Stimulated activated effector memory CD8-positive, alpha-beta T cell treated with anti-CD3 and anti-CD28 coated beads, Interleukin-12 subunit alpha, Interleukin-12 subunit beta, amount 100 ng/mL, for 72 hours (primary cell): Measurements from ENCODE around the gene GUK1.
A peak's percentile ranks its signal among the peaks of the same experiment; 100 is the strongest.

Experiments used
- ATAC-seq: fragments of 150-1000 bp; cut with Tn5 transposase; 2 replicates; pipeline ENCODE4 v1.10.0; 2021
- DNase-seq, 2 donors: peaks; one replicate each; pipeline ENCODE4 v3.0.0; 2021 to 2022; ENCODE audit warnings: low spot score in 2 of 2
- H3K27ac Mint-ChIP-seq: one replicate; pipeline ENCODE4 v1.8.0; 2022; ENCODE audit warnings: mild to moderate bottlenecking, mixed read lengths
- H3K36me3 Mint-ChIP-seq: one replicate; pipeline ENCODE4 v1.8.0; 2022; ENCODE audit warnings: mild to moderate bottlenecking, mixed read lengths
- H3K4me1 Mint-ChIP-seq: one replicate; pipeline ENCODE4 v1.8.0; 2022; ENCODE audit warnings: mixed read lengths
- H3K4me3 Mint-ChIP-seq: one replicate; pipeline ENCODE4 v1.8.0; 2022; ENCODE audit warnings: mild to moderate bottlenecking, mixed read lengths
- H3K9me3 Mint-ChIP-seq: one replicate; pipeline ENCODE4 v1.8.0; 2022; ENCODE audit warnings: mixed read lengths

Gene GUK1

GRCh38 chr1:228148935-228149405 lies 8.9 kb downstream of the GUK1 start:
- Mint-ChIP-seq H3K27ac (no peak overlapping the region), H3K4me3 (no peak overlapping the region), H3K9me3 (no peaks in the 10 kb centered on the region), H3K4me1 (peaks cover 17% of the 10 kb centered on the region), H3K36me3 (peaks cover 4% of the 10 kb centered on the region)
- DNase-seq (no peak), ATAC-seq (no peak)

- no peaks in the 10 kb centered on the region for H3K36me3 Mint-ChIP-seq
- no peak within 1 kb of the TSS for H3K4me3 Mint-ChIP-seq
- H3K9me3 Mint-ChIP-seq: no peaks in the 10 kb centered on the region
- DNase-seq (no peak), ATAC-seq (no peak)
- peaks cover 15% of the 10 kb centered on the region for H3K4me1 Mint-ChIP-seq
- peak within 1 kb of the TSS; percentile 63 for H3K27ac Mint-ChIP-seq
These were observed 9.5 kb downstream of the GUK1 start, which contains the start of gene GJC2 for GRCh38 chr1:228149406-228150119. Gene GJC2, plus strand, starts transcription at chr1:228149930. Its CDS starts 7,829 bp downstream, at chr1:228157759.

GRCh38 chr1:228150120-228150460 lies 10.0 kb downstream of the GUK1 start:
- H3K9me3 Mint-ChIP-seq: no peaks in the 10 kb centered on the region
- no peak for ATAC-seq
- H3K27ac Mint-ChIP-seq: peak overlapping the region; percentile 63
- no peak overlapping the region for H3K4me3 Mint-ChIP-seq
- peaks cover 2% of the 10 kb centered on the region for H3K36me3 Mint-ChIP-seq
- peaks cover 15% of the 10 kb centered on the region for H3K4me1 Mint-ChIP-seq
- no peak for DNase-seq

GRCh38 chr1:228150461-228151179 lies 10.5 kb downstream of the GUK1 start:
- ATAC-seq: no peak
- peaks cover 18% of the 10 kb centered on the region for H3K4me1 Mint-ChIP-seq
- no peaks in the 10 kb centered on the region for H3K9me3 Mint-ChIP-seq
- no peak overlapping the region for H3K4me3 Mint-ChIP-seq
- DNase-seq: no peak
- peak overlapping the region; percentile 81 for H3K27ac Mint-ChIP-seq
- H3K36me3 Mint-ChIP-seq: peaks cover 5% of the 10 kb centered on the region

GRCh38 chr1:228151180-228151925 lies 11.3 kb downstream of the GUK1 start:
- ATAC-seq (peak; percentile 14), DNase-seq (no peak)
- Mint-ChIP-seq H3K9me3 (no peaks in the 10 kb centered on the region), H3K4me1 (peaks cover 18% of the 10 kb centered on the region), H3K36me3 (peaks cover 5% of the 10 kb centered on the region), H3K27ac (peak overlapping the region; percentile 81), H3K4me3 (no peak overlapping the region)

- no peak overlapping the region for H3K4me3 Mint-ChIP-seq
- no peaks in the 10 kb centered on the region for H3K9me3 Mint-ChIP-seq
- peaks cover 5% of the 10 kb centered on the region for H3K36me3 Mint-ChIP-seq
- H3K27ac Mint-ChIP-seq: peak overlapping the region; percentile 81
- no peak for DNase-seq
- peaks cover 18% of the 10 kb centered on the region for H3K4me1 Mint-ChIP-seq
- peak; percentile 1 for ATAC-seq
These were observed 12.2 kb downstream of the GUK1 start for GRCh38 chr1:228152097-228152917.

GRCh38 chr1:228152918-228153258 lies 12.8 kb downstream of the GUK1 start:
- DNase-seq (no peak), ATAC-seq (no peak)
- Mint-ChIP-seq H3K36me3 (peaks cover 5% of the 10 kb centered on the region), H3K27ac (peak overlapping the region; percentile 81), H3K4me1 (peaks cover 18% of the 10 kb centered on the region), H3K4me3 (no peak overlapping the region), H3K9me3 (no peaks in the 10 kb centered on the region)

DNA sequence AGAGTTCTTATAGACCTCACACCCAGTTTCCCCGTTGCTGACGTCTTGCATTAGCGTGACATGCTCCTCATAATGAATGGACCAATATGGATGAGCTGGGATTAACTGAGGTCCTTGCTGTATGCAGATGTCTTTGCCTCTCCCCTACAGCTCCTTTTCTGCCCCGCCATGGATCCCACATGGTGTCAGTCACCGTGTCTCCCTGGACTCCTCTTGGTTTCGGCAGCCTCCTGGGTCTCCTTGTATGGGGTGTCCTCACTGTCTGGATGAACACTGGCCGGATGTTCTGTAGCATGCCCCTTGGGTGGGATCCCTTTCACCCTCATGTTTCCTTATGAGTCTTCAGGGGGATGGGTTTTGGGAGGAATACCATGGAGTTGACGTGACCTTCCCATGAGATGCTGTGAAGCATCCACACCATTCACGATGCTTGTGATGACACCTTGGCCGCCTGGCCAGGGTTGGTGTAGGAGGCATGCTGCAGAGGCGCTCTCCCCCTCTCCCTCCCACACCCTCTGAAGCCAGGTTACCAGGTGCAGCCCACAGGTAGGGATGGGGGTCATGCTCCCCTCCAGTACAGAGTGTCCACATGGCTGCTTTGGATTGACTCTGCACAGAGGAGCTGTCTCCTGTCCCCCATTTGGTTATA lies 14.1 kb downstream of the GUK1 start:
- no peak overlapping the region for H3K4me3 Mint-ChIP-seq
- DNase-seq (no peak), ATAC-seq (no peak)
- peaks cover 18% of the 10 kb centered on the region for H3K4me1 Mint-ChIP-seq
- H3K9me3 Mint-ChIP-seq: no peaks in the 10 kb centered on the region
- H3K27ac Mint-ChIP-seq: no peak overlapping the region
- peaks cover 5% of the 10 kb centered on the region for H3K36me3 Mint-ChIP-seq

GRCh38 chr1:228154670-228155571 lies 14.8 kb downstream of the GUK1 start:
- H3K4me3 Mint-ChIP-seq: no peak overlapping the region
- DNase-seq (no peak), ATAC-seq (peak; percentile 66)
- H3K4me1 Mint-ChIP-seq: peaks cover 18% of the 10 kb centered on the region
- no peak overlapping the region for H3K27ac Mint-ChIP-seq
- H3K9me3 Mint-ChIP-seq: no peaks in the 10 kb centered on the region
- peaks cover 5% of the 10 kb centered on the region for H3K36me3 Mint-ChIP-seq

DNA sequence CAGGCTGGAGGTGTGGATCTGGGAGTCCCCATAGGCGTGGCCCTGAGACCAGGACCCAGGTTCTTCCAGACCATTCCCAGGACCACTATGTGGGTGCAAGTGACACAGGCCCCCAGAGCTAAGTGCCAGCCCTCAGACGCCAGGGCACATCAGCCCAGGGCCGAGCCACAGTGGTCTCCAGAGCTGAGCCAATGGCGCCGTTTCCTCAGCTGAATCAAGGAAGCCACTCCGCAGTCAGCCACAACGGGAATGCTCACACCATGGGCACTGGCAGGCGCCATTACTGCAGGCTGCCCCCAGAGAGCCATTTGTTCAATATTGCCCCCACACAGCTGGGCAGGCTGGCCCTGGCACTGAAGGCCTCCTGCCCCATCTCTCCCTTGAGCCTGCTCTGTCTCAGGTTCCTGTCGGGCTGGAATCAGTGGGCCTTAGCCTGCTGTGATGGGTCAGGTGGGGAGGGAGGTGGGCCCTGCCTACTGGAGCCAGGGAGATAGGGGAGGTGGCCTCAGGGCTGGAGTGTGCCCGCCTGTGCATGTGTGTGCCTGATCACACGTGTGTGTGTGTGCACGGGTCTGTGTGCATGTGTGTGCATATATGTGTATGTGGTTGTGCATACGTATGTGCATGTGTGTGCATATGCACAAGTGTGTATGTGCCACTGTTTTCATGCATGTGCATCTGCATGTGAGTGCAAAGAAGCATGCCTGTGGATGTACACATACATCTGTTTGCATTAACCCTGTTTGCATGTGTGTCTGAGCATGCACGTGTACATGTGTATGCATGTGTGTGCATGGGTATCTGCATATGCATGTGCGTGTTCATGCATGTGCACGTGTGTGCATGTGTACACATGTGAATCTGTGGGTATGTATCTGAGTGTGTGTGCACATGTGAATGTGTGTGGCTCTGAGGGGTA lies 15.8 kb downstream of the GUK1 start:
- no peaks in the 10 kb centered on the region for H3K9me3 Mint-ChIP-seq
- no peak overlapping the region for H3K27ac Mint-ChIP-seq
- peaks cover 5% of the 10 kb centered on the region for H3K36me3 Mint-ChIP-seq

GRCh38 chr1:228156515-228156881 lies 16.4 kb downstream of the GUK1 start:
- Mint-ChIP-seq H3K4me3 (no peak overlapping the region), H3K27ac (no peak overlapping the region), H3K9me3 (no peaks in the 10 kb centered on the region), H3K4me1 (peaks cover 15% of the 10 kb centered on the region), H3K36me3 (peaks cover 5% of the 10 kb centered on the region)
- no peak for DNase-seq
- no peak for ATAC-seq

More for the DNA sequence above, 15.8 kb downstream of the GUK1 start:
- no peak for DNase-seq
- no peak for ATAC-seq
- Mint-ChIP-seq H3K4me3 (no peak overlapping the region), H3K4me1 (peaks cover 18% of the 10 kb centered on the region)

GRCh38 chr1:228156941-228157728 lies 17.1 kb downstream of the GUK1 start:
- Mint-ChIP-seq H3K36me3 (peaks cover 5% of the 10 kb centered on the region), H3K4me3 (no peak overlapping the region), H3K27ac (no peak overlapping the region), H3K9me3 (no peaks in the 10 kb centered on the region), H3K4me1 (peaks cover 20% of the 10 kb centered on the region)
- DNase-seq (no peak), ATAC-seq (no peak)
